Mesenchymal stem cell (in vitro differentiated cells and primary cell): ENCODE results near the gene ZXDC.

ENCODE experiments used
- DNase-seq: peaks from one replicate; pipeline ENCODE4 v3.0.0-alpha.2; 2013
- H2AFZ ChIP-seq: one replicate; pipeline ENCODE4 v1.6.1; 2013; ENCODE audit warnings: low read depth, mild to moderate bottlenecking, control low read depth, inconsistent platforms, low read length, moderate library complexity
- H2AK5ac ChIP-seq: 2 replicates; pipeline ENCODE4 v1.6.1; 2013; ENCODE audit warnings: low read length, moderate library complexity, mild to moderate bottlenecking, inconsistent platforms; ENCODE audit not compliant: severe bottlenecking
- H2BK120ac ChIP-seq: one replicate; pipeline ENCODE4 v1.6.1; 2013; ENCODE audit warnings: low read depth, mild to moderate bottlenecking, inconsistent platforms, low read length, moderate library complexity
- H2BK12ac ChIP-seq, 2 experiments: one replicate each; pipeline ENCODE4 v1.6.1; 2013; ENCODE audit warnings: inconsistent platforms in 2 of 2, low read length in 2 of 2, mild to moderate bottlenecking in 2 of 2, moderate library complexity in 2 of 2, control low read depth in 1 of 2
- H2BK15ac ChIP-seq: one replicate; pipeline ENCODE4 v1.6.1; 2013; ENCODE audit warnings: mild to moderate bottlenecking, low read depth, inconsistent platforms; ENCODE audit not compliant: poor library complexity, severe bottlenecking
- H2BK5ac ChIP-seq: 2 replicates; pipeline ENCODE4 v1.6.1; 2013; ENCODE audit warnings: low read depth, mild to moderate bottlenecking, low read length, control low read depth, inconsistent platforms; ENCODE audit not compliant: poor library complexity, severe bottlenecking
- H3K14ac ChIP-seq, 2 experiments: one replicate each; pipeline ENCODE4 v1.6.1; 2013; ENCODE audit warnings: inconsistent platforms in 2 of 2, low read length in 2 of 2, control low read depth in 1 of 2, mild to moderate bottlenecking in 1 of 2, moderate library complexity in 1 of 2
- H3K18ac ChIP-seq, 2 experiments: one replicate each; pipeline ENCODE4 v1.6.1; 2013; ENCODE audit warnings: inconsistent platforms in 2 of 2, low read length in 2 of 2, control low read depth in 1 of 2, low read depth in 1 of 2, mild to moderate bottlenecking in 1 of 2
- H3K23ac ChIP-seq, 2 experiments: one replicate each; pipeline ENCODE4 v1.6.1; 2013; ENCODE audit warnings: inconsistent platforms in 2 of 2, low read length in 2 of 2, mild to moderate bottlenecking in 2 of 2, moderate library complexity in 2 of 2, control low read depth in 1 of 2
- H3K27ac ChIP-seq: 2 replicates; pipeline ENCODE4 v1.5.1; 2013; ENCODE audit warnings: mild to moderate bottlenecking, moderate library complexity, low read length, control low read depth, inconsistent platforms; ENCODE audit not compliant: poor library complexity, severe bottlenecking
- H3K27me3 ChIP-seq, 2 experiments: 2 replicates each; pipeline versions ENCODE4 v1.6.1 to v1.7.0; 2013; ENCODE audit warnings: low read length in 2 of 2, mild to moderate bottlenecking in 2 of 2, moderate library complexity in 2 of 2, control low read depth in 1 of 2, inconsistent platforms in 1 of 2; ENCODE audit not compliant: control insufficient read depth in 1 of 2, insufficient read depth in 1 of 2
- H3K36me3 ChIP-seq, 2 experiments: 2 replicates each; pipeline versions ENCODE4 v1.6.1 to v1.7.0; 2013; ENCODE audit warnings: low read length in 2 of 2, control low read depth in 1 of 2, inconsistent platforms in 1 of 2, low read depth in 1 of 2, mild to moderate bottlenecking in 1 of 2; ENCODE audit not compliant: insufficient read depth in 2 of 2, control insufficient read depth in 1 of 2
- H3K4ac ChIP-seq, 2 experiments: one replicate each; pipeline ENCODE4 v1.6.1; 2013; ENCODE audit warnings: inconsistent platforms in 2 of 2, low read length in 2 of 2, mild to moderate bottlenecking in 2 of 2, moderate library complexity in 2 of 2, control low read depth in 1 of 2, low read depth in 1 of 2
- H3K4me1 ChIP-seq: 2 replicates; pipeline ENCODE4 v1.6.1; 2013; ENCODE audit warnings: low read depth, low read length, control low read depth; ENCODE audit not compliant: control insufficient read depth, insufficient read depth
- H3K4me2 ChIP-seq: 2 replicates; pipeline ENCODE4 v1.6.1; 2013; ENCODE audit warnings: low read length, mild to moderate bottlenecking, inconsistent platforms; ENCODE audit not compliant: poor library complexity, severe bottlenecking
- H3K4me3 ChIP-seq, 2 experiments: 2 replicates each; pipeline versions ENCODE4 v1.5.1 to v1.7.0; 2013; ENCODE audit warnings: low read length in 2 of 2, mild to moderate bottlenecking in 2 of 2, control low read depth in 1 of 2, low read depth in 1 of 2; ENCODE audit not compliant: insufficient read depth in 1 of 2
- H3K79me1 ChIP-seq: replicated peaks from 2 replicates; pipeline ENCODE4 v1.6.1; 2013; ENCODE audit warnings: mild to moderate bottlenecking, control low read depth, low read length, inconsistent platforms; ENCODE audit not compliant: poor library complexity, severe bottlenecking
- H3K9ac ChIP-seq: 2 replicates; pipeline ENCODE4 v1.7.0; 2013; ENCODE audit warnings: mild to moderate bottlenecking, low read length, moderate library complexity
- H3K9me3 ChIP-seq: 2 replicates; pipeline ENCODE4 v1.7.0; 2013; ENCODE audit warnings: mild to moderate bottlenecking, low read length; ENCODE audit not compliant: control insufficient read depth
- H4K8ac ChIP-seq: one replicate; pipeline ENCODE4 v1.6.1; 2013; ENCODE audit warnings: inconsistent platforms, mild to moderate bottlenecking, low read length, moderate library complexity
- H4K91ac ChIP-seq: one replicate; pipeline ENCODE4 v1.6.1; 2013; ENCODE audit warnings: mild to moderate bottlenecking, low read length, inconsistent platforms
- WGBS: methylation state at CpG from one replicate; pipeline ENCODE4 v1.1.7; 2013; ENCODE audit warnings: mixed read lengths; 5-methylcytosine and 5-hydroxymethylcytosine counted together

The ZXDC gene

DNA sequence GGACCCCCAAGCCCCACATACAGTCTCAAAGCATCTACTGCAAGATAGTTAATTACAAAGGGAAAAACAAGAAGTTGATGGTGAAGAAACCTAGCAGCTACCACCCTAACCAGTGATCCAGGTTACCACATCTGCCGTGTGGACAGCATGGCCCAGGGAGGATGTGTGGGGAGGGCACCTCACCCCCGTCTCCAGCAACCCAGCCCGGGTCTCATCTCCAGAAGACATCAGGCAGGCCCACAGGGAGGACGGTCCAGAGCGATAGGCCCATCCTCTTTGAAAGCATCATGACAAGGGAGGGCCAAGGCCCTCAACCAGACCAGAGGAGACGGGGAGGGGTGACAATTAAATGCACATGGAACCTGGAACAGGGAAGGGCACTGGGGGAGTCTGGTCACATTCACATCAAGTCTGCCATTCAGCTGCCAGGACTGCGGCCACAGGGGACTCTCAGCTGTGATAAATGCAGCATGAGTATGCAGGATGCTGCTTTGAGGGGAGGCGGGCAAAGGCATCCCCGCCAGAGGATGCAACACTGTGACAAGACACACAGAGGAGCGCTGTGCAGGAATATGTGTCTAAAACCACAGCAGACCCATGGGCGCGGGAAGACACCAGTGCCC is 18.8 kb downstream of the ZXDC start:
- H2BK12ac ChIP-seq = no peak overlapping the region
- peaks cover 46% of the 10 kb centered on the region for H3K79me1 ChIP-seq
- no peak overlapping the region for H2AFZ ChIP-seq
- H4K8ac ChIP-seq = no peak overlapping the region
- no peak overlapping the region for H3K23ac ChIP-seq
- no peak overlapping the region for H3K14ac ChIP-seq
- no peak overlapping the region for H2BK5ac ChIP-seq
- H3K4me3 ChIP-seq = no peak overlapping the region
- no peaks in the 10 kb centered on the region for H3K27me3 ChIP-seq
- no peak overlapping the region for H3K27ac ChIP-seq
- no peak overlapping the region for H3K4me2 ChIP-seq
- no peak overlapping the region for H2BK120ac ChIP-seq
- WGBS = 96% methylated on average over 12 of the region's 12 CpGs
- no peak overlapping the region for H3K18ac ChIP-seq
- no peak for DNase-seq
- H3K9me3 ChIP-seq = no peaks in the 10 kb centered on the region
- no peak overlapping the region for H2BK15ac ChIP-seq
- H3K9ac ChIP-seq = no peak overlapping the region
- H3K36me3 ChIP-seq = peaks cover 50 to 89% of the 10 kb centered on the region in 2 experiments
- no peak overlapping the region for H4K91ac ChIP-seq
- H2AK5ac ChIP-seq = no peak overlapping the region
- H3K4ac ChIP-seq = no peak overlapping the region
- no peaks in the 10 kb centered on the region for H3K4me1 ChIP-seq

DNA sequence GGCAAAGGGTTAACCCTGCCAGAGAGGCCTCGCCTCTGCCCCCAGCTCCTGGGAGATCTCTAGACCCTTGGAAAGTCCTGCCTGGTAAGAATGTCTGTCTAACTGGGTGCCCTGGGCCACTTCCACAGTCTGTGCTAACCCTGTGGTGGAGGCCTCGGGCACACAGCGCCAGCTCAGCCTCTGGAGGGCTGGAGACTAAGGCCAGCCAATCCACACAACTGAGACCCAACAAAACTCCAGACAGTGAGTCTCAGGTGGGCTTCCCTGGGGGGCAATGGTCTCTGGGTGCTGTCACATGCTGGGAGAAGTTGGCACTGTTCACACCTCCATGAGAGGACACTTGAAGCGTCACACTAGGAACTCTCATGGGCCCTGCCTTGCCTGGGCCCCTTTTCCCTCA is 19.5 kb downstream of the ZXDC start:
- no peak overlapping the region for H3K14ac ChIP-seq
- no peak overlapping the region for H2BK12ac ChIP-seq
- no peak overlapping the region for H3K9ac ChIP-seq
- no peak overlapping the region for H2BK5ac ChIP-seq
- H3K9me3 ChIP-seq = no peaks in the 10 kb centered on the region
- no peaks in the 10 kb centered on the region for H3K27me3 ChIP-seq
- peaks cover 45% of the 10 kb centered on the region for H3K79me1 ChIP-seq
- no peak overlapping the region for H3K4me2 ChIP-seq
- H2AFZ ChIP-seq = no peak overlapping the region
- no peak overlapping the region for H3K27ac ChIP-seq
- H3K4ac ChIP-seq = no peak overlapping the region
- no peak for DNase-seq
- WGBS = 99% methylated on average over 4 of the region's 4 CpGs
- no peak overlapping the region for H4K91ac ChIP-seq
- no peak overlapping the region for H2BK15ac ChIP-seq
- no peak overlapping the region for H4K8ac ChIP-seq
- H2BK120ac ChIP-seq = no peak overlapping the region
- H3K4me3 ChIP-seq = no peak overlapping the region
- peaks cover 49 to 89% of the 10 kb centered on the region in 2 experiments for H3K36me3 ChIP-seq
- no peak overlapping the region for H2AK5ac ChIP-seq
- no peak overlapping the region for H3K18ac ChIP-seq
- no peaks in the 10 kb centered on the region for H3K4me1 ChIP-seq
- H3K23ac ChIP-seq = no peak overlapping the region

DNA sequence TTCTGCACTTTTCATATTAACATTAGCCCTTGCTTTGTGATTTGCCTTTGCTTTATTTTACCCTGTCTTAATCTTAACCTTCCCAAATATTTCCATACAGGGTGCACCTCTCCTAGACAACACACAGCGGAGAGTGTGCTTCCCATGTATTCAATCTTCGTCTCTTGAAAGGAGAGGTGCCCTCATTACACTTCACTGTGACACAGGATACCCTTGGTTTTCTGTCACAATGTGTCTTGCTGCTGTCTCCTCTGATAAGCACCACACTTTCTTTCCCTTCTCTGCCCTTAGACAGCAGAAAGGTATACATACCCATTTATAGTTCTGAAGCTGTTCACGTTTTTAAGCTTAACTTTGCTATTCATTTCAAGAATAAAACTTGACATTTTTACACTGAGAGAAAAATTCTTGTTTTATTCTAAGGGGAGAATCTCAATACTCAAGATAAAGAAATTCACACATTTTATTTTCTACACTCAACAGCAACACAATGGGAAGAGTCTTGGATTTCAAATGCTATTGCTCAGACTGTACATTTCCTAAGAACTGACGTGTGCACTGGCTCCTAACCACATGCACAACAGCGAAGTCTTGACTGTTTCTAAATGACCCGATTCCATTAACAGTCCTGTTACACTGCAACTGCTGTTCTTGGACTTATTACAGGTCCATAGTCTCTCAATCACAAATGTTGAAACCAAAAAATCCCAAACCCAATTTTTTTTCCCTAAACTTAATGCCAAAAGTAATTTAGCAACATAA is 21.1 kb downstream of the ZXDC start:
- no peak overlapping the region for H4K91ac ChIP-seq
- no peak overlapping the region for H3K27ac ChIP-seq
- H3K4me1 ChIP-seq = no peaks in the 10 kb centered on the region
- no peak overlapping the region for H2BK15ac ChIP-seq
- H3K9me3 ChIP-seq = no peaks in the 10 kb centered on the region
- H3K36me3 ChIP-seq = peaks cover 52 to 89% of the 10 kb centered on the region in 2 experiments
- H3K79me1 ChIP-seq = peaks cover 42% of the 10 kb centered on the region
- H3K23ac ChIP-seq = no peak overlapping the region
- no peak overlapping the region for H4K8ac ChIP-seq
- no peak overlapping the region for H2AFZ ChIP-seq
- no peak overlapping the region for H3K4me2 ChIP-seq
- H2BK12ac ChIP-seq = no peak overlapping the region
- H3K18ac ChIP-seq = no peak overlapping the region
- H2AK5ac ChIP-seq = no peak overlapping the region
- no peak overlapping the region for H3K4me3 ChIP-seq
- no peak overlapping the region for H3K9ac ChIP-seq
- 93% methylated on average over 5 of the region's 6 CpGs for WGBS
- H3K14ac ChIP-seq = no peak overlapping the region
- no peak overlapping the region for H2BK5ac ChIP-seq
- H3K4ac ChIP-seq = no peak overlapping the region
- H3K27me3 ChIP-seq = no peaks in the 10 kb centered on the region
- DNase-seq = no peak
- H2BK120ac ChIP-seq = no peak overlapping the region

DNA sequence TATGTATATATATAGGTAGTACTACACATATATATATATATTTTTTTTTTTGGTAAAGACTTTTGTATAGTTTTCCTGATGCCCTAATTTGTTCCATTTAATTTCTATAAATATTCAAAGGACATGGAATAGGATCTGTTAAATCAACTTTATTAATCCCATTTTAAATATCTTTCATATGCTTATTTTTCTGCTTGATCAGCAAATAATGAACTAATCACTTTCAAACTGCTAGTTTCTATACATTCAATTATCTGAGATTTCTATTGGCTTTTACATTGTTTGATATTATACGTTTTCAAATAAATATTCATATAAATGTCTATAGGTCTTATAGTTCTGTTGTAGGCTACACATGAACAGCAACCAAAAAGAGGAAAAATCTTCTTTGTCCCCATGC is 21.7 kb downstream of the ZXDC start:
- peaks cover 38% of the 10 kb centered on the region for H3K79me1 ChIP-seq
- H3K14ac ChIP-seq = no peak overlapping the region
- peaks cover 50 to 87% of the 10 kb centered on the region in 2 experiments for H3K36me3 ChIP-seq
- no peaks in the 10 kb centered on the region for H3K9me3 ChIP-seq
- DNase-seq = no peak
- no peak overlapping the region for H2BK12ac ChIP-seq
- no peak overlapping the region for H3K23ac ChIP-seq
- H3K4ac ChIP-seq = no peak overlapping the region
- no peak overlapping the region for H4K8ac ChIP-seq
- no peak overlapping the region for H2BK120ac ChIP-seq
- no peak overlapping the region for H4K91ac ChIP-seq
- H3K4me3 ChIP-seq = no peak overlapping the region
- H3K9ac ChIP-seq = no peak overlapping the region
- H2AFZ ChIP-seq = no peak overlapping the region
- no CpG with 5 or more reads among the region's 1 CpG for WGBS
- no peak overlapping the region for H2BK15ac ChIP-seq
- no peaks in the 10 kb centered on the region for H3K4me1 ChIP-seq
- H3K27me3 ChIP-seq = no peaks in the 10 kb centered on the region
- H2BK5ac ChIP-seq = no peak overlapping the region
- H3K18ac ChIP-seq = no peak overlapping the region
- no peak overlapping the region for H2AK5ac ChIP-seq
- no peak overlapping the region for H3K27ac ChIP-seq
- H3K4me2 ChIP-seq = no peak overlapping the region
